Neural cell (in vitro differentiated cells): ENCODE measurements around the gene SH2D3A. TPM values are rescaled to one million over a fixed set of nuclear protein-coding genes. Genes with fewer than 3 reads are reported as not detected.

Experiments used
- H2AFZ ChIP-seq: fragments of 200-600, 300-800 bp; sonication (generic), shearing (Covaris generic); 2 replicates; pipeline ENCODE4 v1.6.0; 2014; ENCODE audit warnings: low read depth, mild to moderate bottlenecking, antibody characterized with exemption, low read length, moderate library complexity
- H3F3A ChIP-seq: fragments of 200-600 bp; shearing (Covaris generic); 2 replicates; pipeline ENCODE4 v1.6.1; 2016; ENCODE audit warnings: mild to moderate bottlenecking, moderate library complexity, mixed read lengths, antibody characterized with exemption, low read length; ENCODE audit not compliant: insufficient read depth, poor library complexity, severe bottlenecking
- H3K27ac ChIP-seq: fragments of 200-600, 300-800 bp; sonication (generic), shearing (Covaris generic); 2 replicates; pipeline ENCODE4 v1.5.1; 2014; ENCODE audit warnings: mild to moderate bottlenecking, low read length, moderate library complexity
- H3K27me3 ChIP-seq: fragments of 300-800, 200-600 bp; sonication (generic), shearing (Covaris generic); 2 replicates; pipeline ENCODE4 v1.6.0; 2014; ENCODE audit warnings: mild to moderate bottlenecking, low read depth, low read length, moderate library complexity; ENCODE audit not compliant: insufficient read depth
- H3K36me3 ChIP-seq: fragments of 300-800, 200-600 bp; sonication (generic), shearing (Covaris generic); 2 replicates; pipeline ENCODE4 v1.5.1; 2014; ENCODE audit warnings: mild to moderate bottlenecking, antibody characterized with exemption, low read length, moderate library complexity; ENCODE audit not compliant: insufficient read depth
- H3K4me2 ChIP-seq: fragments of 300-800, 200-600 bp; sonication (generic), shearing (Covaris generic); 2 replicates; pipeline ENCODE4 v1.6.0; 2014; ENCODE audit warnings: mild to moderate bottlenecking, low read length
- H3K4me3 ChIP-seq: fragments of 300-800, 200-600 bp; sonication (generic), shearing (Covaris generic); 2 replicates; pipeline ENCODE4 v1.5.1; 2014; ENCODE audit warnings: mild to moderate bottlenecking, low read length, moderate library complexity
- H3K79me2 ChIP-seq: fragments of 200-600 bp; shearing (Covaris generic); replicated peaks from 2 replicates; pipeline ENCODE4 v1.6.0; 2014; ENCODE audit warnings: mild to moderate bottlenecking, low read length, moderate library complexity; ENCODE audit not compliant: insufficient read depth
- H3K9ac ChIP-seq: fragments of 300-800, 200-600 bp; sonication (generic), shearing (Covaris generic); 2 replicates; pipeline ENCODE4 v1.6.1; 2016; ENCODE audit warnings: mild to moderate bottlenecking, low read length, mixed read lengths
- H3K9me2 ChIP-seq: fragments of 200-600 bp; shearing (Covaris generic); 2 replicates; pipeline ENCODE4 v1.6.1; 2016; ENCODE audit warnings: mild to moderate bottlenecking, low read length, mixed read lengths; ENCODE audit not compliant: insufficient read depth
- H3K9me3 ChIP-seq: fragments of 200-600, 300-800 bp; sonication (generic), shearing (Covaris generic); 2 replicates; pipeline ENCODE4 v1.6.1; 2016; ENCODE audit warnings: mild to moderate bottlenecking, mixed run types, low read length, moderate library complexity, mixed read lengths
- H4K20me1 ChIP-seq: fragments of 200-600 bp; shearing (Covaris generic); 2 replicates; pipeline ENCODE4 v1.6.1; 2016; ENCODE audit warnings: mild to moderate bottlenecking, mixed run types; ENCODE audit not compliant: insufficient read depth
- CTCF ChIP-seq: fragments of 450-650 bp; IDR thresholded peaks from 2 replicates; pipeline ENCODE4 v1.5.1; 2014; ENCODE audit warnings: antibody characterized with exemption, mild to moderate bottlenecking, moderate library complexity; ENCODE audit not compliant: poor library complexity, severe bottlenecking
- EP300 ChIP-seq: fragments of 450-650 bp; conservative IDR thresholded peaks from 2 replicates; pipeline ENCODE4 v1.6.1; 2014; ENCODE audit warnings: antibody characterized with exemption, mild to moderate bottlenecking, moderate library complexity; ENCODE audit not compliant: poor library complexity, severe bottlenecking
- EZH2 ChIP-seq: fragments of 200-600, 300-800 bp; shearing (Covaris generic), sonication (generic); IDR thresholded peaks from 2 replicates; pipeline ENCODE4 v1.6.1; 2014; ENCODE audit warnings: antibody characterized with exemption, low read length, borderline replicate concordance, mild to moderate bottlenecking; ENCODE audit not compliant: insufficient read depth, poor library complexity, severe bottlenecking
- MXI1 ChIP-seq: fragments of 450-650 bp; conservative IDR thresholded peaks from 2 replicates; pipeline ENCODE4 v1.6.1; 2014; ENCODE audit warnings: antibody characterized with exemption, mild to moderate bottlenecking; ENCODE audit not compliant: poor library complexity, severe bottlenecking
- POLR2AphosphoS5 ChIP-seq: IDR thresholded peaks from 2 replicates; pipeline ENCODE4 v1.6.1; 2012
- RAD21 ChIP-seq: fragments of 450-650 bp; conservative IDR thresholded peaks from 2 replicates; pipeline ENCODE4 v1.6.1; 2014; ENCODE audit warnings: antibody characterized with exemption, mild to moderate bottlenecking, moderate library complexity
- SMC3 ChIP-seq: fragments of 450-650 bp; conservative IDR thresholded peaks from 2 replicates; pipeline ENCODE4 v1.6.1; 2014; ENCODE audit warnings: antibody characterized with exemption, mild to moderate bottlenecking, moderate library complexity; ENCODE audit not compliant: poor library complexity
- TAF1 ChIP-seq: IDR thresholded peaks from 2 replicates; pipeline ENCODE4 v1.6.1; 2012; ENCODE audit warnings: low read depth
- polyA plus RNA-seq: library from polyadenylated mRNA; depleted of rRNA; stranded (reverse); fragments of >200 nt; gene quantifications from 2 replicates; pipeline ENCODE4 v1.2.3, GENCODE V29; 2014
- TF ChIP-seq, protein P1 (sequence below): IDR thresholded peaks from 2 replicates; pipeline ENCODE4 v1.6.1; 2012; ENCODE audit warnings: borderline replicate concordance

The SH2D3A gene
- polyA plus RNA-seq, 1 donor from 2014 or later = 3.6 TPM

- no peak overlapping the region for H3K27ac ChIP-seq
- no peak overlapping the region for H3K4me2 ChIP-seq
- no peaks in the 10 kb centered on the region for H3K36me3 ChIP-seq
- no peaks in the 10 kb centered on the region for H3K27me3 ChIP-seq
- no peaks in the 10 kb centered on the region for H3F3A ChIP-seq
- H3K9me2 ChIP-seq = no peaks in the 10 kb centered on the region
- H4K20me1 ChIP-seq = no peaks in the 10 kb centered on the region
- no peak for TF ChIP-seq CTCF
- TF ChIP-seq TAF1 = no peak
- TF ChIP-seq MXI1 = no peak
- no peak for TF ChIP-seq SMC3
- no peak for TF ChIP-seq RAD21
- no peak for TF ChIP-seq POLR2AphosphoS5
- no peak for TF ChIP-seq EP300
- no peak for TF ChIP-seq EZH2
- TF ChIP-seq, protein P1, sequence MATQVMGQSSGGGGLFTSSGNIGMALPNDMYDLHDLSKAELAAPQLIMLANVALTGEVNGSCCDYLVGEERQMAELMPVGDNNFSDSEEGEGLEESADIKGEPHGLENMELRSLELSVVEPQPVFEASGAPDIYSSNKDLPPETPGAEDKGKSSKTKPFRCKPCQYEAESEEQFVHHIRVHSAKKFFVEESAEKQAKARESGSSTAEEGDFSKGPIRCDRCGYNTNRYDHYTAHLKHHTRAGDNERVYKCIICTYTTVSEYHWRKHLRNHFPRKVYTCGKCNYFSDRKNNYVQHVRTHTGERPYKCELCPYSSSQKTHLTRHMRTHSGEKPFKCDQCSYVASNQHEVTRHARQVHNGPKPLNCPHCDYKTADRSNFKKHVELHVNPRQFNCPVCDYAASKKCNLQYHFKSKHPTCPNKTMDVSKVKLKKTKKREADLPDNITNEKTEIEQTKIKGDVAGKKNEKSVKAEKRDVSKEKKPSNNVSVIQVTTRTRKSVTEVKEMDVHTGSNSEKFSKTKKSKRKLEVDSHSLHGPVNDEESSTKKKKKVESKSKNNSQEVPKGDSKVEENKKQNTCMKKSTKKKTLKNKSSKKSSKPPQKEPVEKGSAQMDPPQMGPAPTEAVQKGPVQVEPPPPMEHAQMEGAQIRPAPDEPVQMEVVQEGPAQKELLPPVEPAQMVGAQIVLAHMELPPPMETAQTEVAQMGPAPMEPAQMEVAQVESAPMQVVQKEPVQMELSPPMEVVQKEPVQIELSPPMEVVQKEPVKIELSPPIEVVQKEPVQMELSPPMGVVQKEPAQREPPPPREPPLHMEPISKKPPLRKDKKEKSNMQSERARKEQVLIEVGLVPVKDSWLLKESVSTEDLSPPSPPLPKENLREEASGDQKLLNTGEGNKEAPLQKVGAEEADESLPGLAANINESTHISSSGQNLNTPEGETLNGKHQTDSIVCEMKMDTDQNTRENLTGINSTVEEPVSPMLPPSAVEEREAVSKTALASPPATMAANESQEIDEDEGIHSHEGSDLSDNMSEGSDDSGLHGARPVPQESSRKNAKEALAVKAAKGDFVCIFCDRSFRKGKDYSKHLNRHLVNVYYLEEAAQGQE = no peak
- H3K79me2 ChIP-seq = no peaks in the 10 kb centered on the region
- no peak overlapping the region for H3K9ac ChIP-seq
- no peak overlapping the region for H2AFZ ChIP-seq
- H3K9me3 ChIP-seq = no peaks in the 10 kb centered on the region
- no peak overlapping the region for H3K4me3 ChIP-seq
Measured at GRCh38 chr19:6718111-6718740, 49.0 kb downstream of the SH2D3A start.

GRCh38 chr19:6717441-6717971 lies 49.7 kb downstream of the SH2D3A start:
- Histone ChIP-seq H2AFZ (no peak overlapping the region), H3K27me3 (no peaks in the 10 kb centered on the region), H3K79me2 (no peaks in the 10 kb centered on the region), H4K20me1 (no peaks in the 10 kb centered on the region), H3K9me2 (no peaks in the 10 kb centered on the region), H3K27ac (no peak overlapping the region), H3K4me2 (no peak overlapping the region), H3F3A (no peaks in the 10 kb centered on the region), H3K4me3 (no peak overlapping the region), H3K9ac (no peak overlapping the region), H3K9me3 (no peaks in the 10 kb centered on the region), H3K36me3 (no peaks in the 10 kb centered on the region)
- TF ChIP-seq CTCF = no peak
- no peak for TF ChIP-seq EP300
- TF ChIP-seq EZH2 = no peak
- TF ChIP-seq TAF1 = no peak
- TF ChIP-seq, protein P1 = no peak
- TF ChIP-seq MXI1 = no peak
- no peak for TF ChIP-seq SMC3
- TF ChIP-seq RAD21 = no peak
- no peak for TF ChIP-seq POLR2AphosphoS5
